K562 (cell line): ENCODE results near the gene ID1. TPM values are rescaled to one million over a fixed set of nuclear protein-coding genes. Genes with fewer than 3 reads are reported as not detected.

Experiments used
- ARID1B ChIP-seq: fragments of 450-650 bp; IDR thresholded peaks from 2 replicates; pipeline ENCODE4 v1.6.1; 2016; ENCODE audit warnings: antibody characterized with exemption, mild to moderate bottlenecking, inconsistent platforms
- CHD1 ChIP-seq: fragments of 200-600 bp; sonication (generic); IDR thresholded peaks from one replicate; pipeline ENCODE4 v1.6.1; 2012; ENCODE audit warnings: mild to moderate bottlenecking, moderate library complexity, low read length, inconsistent platforms
- CREB3L1 ChIP-seq: fragments of 450-650 bp; IDR thresholded peaks from 2 replicates; pipeline ENCODE4 v1.6.1; 2014; ENCODE audit warnings: low read depth, mild to moderate bottlenecking, moderate library complexity, borderline replicate concordance
- E2F6 ChIP-seq, 2 experiments: IDR thresholded peaks; 2 replicates each; pipeline ENCODE4 v1.6.1; 2011; ENCODE audit warnings: borderline replicate concordance in 1 of 2, control low read depth in 1 of 2, low read depth in 1 of 2, low read length in 1 of 2, mild to moderate bottlenecking in 1 of 2, mixed read lengths in 1 of 2, moderate library complexity in 1 of 2; ENCODE audit not compliant: insufficient read depth in 1 of 2, insufficient read length in 1 of 2, poor library complexity in 1 of 2, severe bottlenecking in 1 of 2; ENCODE audit errors: extremely low read depth in 1 of 2
- ELF2 ChIP-seq: fragments of 250-450 bp; sonication (Bioruptor Pico); IDR thresholded peaks from 2 replicates; pipeline ENCODE4 v1.5.0; 2021; ENCODE audit warnings: mild to moderate bottlenecking
- EP300 ChIP-seq: IDR thresholded peaks from 2 replicates; pipeline ENCODE4 v1.6.1; 2012; ENCODE audit warnings: low read length, improper control_type of control experiment
- KAT2B ChIP-seq: IDR thresholded peaks from one replicate; pipeline ENCODE4 v1.6.1; 2012; ENCODE audit warnings: low read depth, mild to moderate bottlenecking, control low read depth, inconsistent platforms, low read length, moderate library complexity
- KLF1 ChIP-seq: fragments of 450-650 bp; IDR thresholded peaks from 2 replicates; pipeline ENCODE4 v1.6.1; 2016; ENCODE audit warnings: missing genetic modification characterization, missing compliant biosample characterization
- NFXL1 ChIP-seq: fragments of 450-650 bp; formaldehyde crosslinking; IDR thresholded peaks from 2 replicates; pipeline ENCODE4 v1.4.0; 2021; ENCODE audit warnings: mild to moderate bottlenecking
- NR1H2 ChIP-seq: sonication (generic); formaldehyde crosslinking; IDR thresholded peaks from 2 replicates; pipeline ENCODE4 v1.4.0; 2020; ENCODE audit warnings: mild to moderate bottlenecking, missing genetic modification reagents
- NRF1 ChIP-seq, 2 experiments: fragments of 450-650 bp; IDR thresholded peaks in 1 of 2; conservative IDR thresholded peaks in 1 of 2; 2 replicates each; pipeline ENCODE4 v1.6.1; 2014; ENCODE audit warnings: mild to moderate bottlenecking in 2 of 2
- POLR3A ChIP-seq: IDR thresholded peaks from 2 replicates; pipeline ENCODE4 v1.6.1; 2011; ENCODE audit warnings: borderline replicate concordance, mild to moderate bottlenecking, moderate library complexity; ENCODE audit not compliant: insufficient read length, insufficient read depth; ENCODE audit errors: extremely low read depth
- SMAD4 ChIP-seq: fragments of 250-450 bp; sonication (Bioruptor Pico); conservative IDR thresholded peaks from 2 replicates; pipeline ENCODE4 v1.8.0; 2021; ENCODE audit warnings: inconsistent platforms, mild to moderate bottlenecking, moderate library complexity
- USF1 ChIP-seq: sonication (generic); formaldehyde crosslinking; IDR thresholded peaks from 2 replicates; pipeline ENCODE4 v1.9.0; 2022; ENCODE audit warnings: mild to moderate bottlenecking, missing genetic modification reagents
- YY1 ChIP-seq, 3 experiments: IDR thresholded peaks; 2 replicates each; pipeline ENCODE4 v1.6.1; 2011; ENCODE audit warnings: low read length in 2 of 3, mild to moderate bottlenecking in 2 of 3, moderate library complexity in 2 of 3, borderline replicate concordance in 1 of 3, control low read depth in 1 of 3, low read depth in 1 of 3; ENCODE audit not compliant: insufficient read depth in 3 of 3, insufficient replicate concordance in 2 of 3, control insufficient read depth in 1 of 3, insufficient read length in 1 of 3; ENCODE audit errors: extremely low read depth in 1 of 3
- ZBTB26 ChIP-seq: fragments of 450-650 bp; formaldehyde crosslinking; IDR thresholded peaks from 2 replicates; pipeline ENCODE4 v1.4.0; 2022; ENCODE audit warnings: missing genetic modification characterization
- polyA plus RNA-seq, 8 experiments: library from polyadenylated mRNA; depleted of rRNA in 4 of 8; stranded (reverse) in 5 of 8; unstranded in 3 of 8; fragments of >200 nt; fragmentation: Nextera tagmentation in 2 of 8; fragmentation: Illumina TruSeq in 1 of 8; extraction: Ambion mirVana in 2 of 8; extraction: Trizol in 1 of 8; gene quantifications; 2 replicates each; pipeline versions ENCODE4 v1.2.1 to v1.2.3, GENCODE V29; 2011 to 2014; ENCODE audit warnings: inconsistent platforms in 1 of 8, missing spikeins in 1 of 8
- total RNA-seq, 7 experiments: library from RNA; depleted of rRNA in 6 of 7; stranded (reverse); fragments of >200 nt in 6 of 7; fragmentation: Illumina TruSeq in 2 of 7; extraction: Trizol in 2 of 7; gene quantifications; 2 replicates each; pipeline versions ENCODE4 v1.2.1 to v1.2.3, GENCODE V29; 2011 to 2021; ENCODE audit warnings: low replicate concordance in 1 of 7

ID1 gene
- total and polyA plus RNA-seq, 9 of the 15 experiments (the other 6 are each of a cell fraction or from before 2014, with no cell fraction given): 1.4 to 358 (median 65.0) TPM

GRCh38 chr20:31608251-31608945, 3.3 kb downstream of the ID1 start (continued):
- peak in 1 of 3 experiments; percentile 6 for TF ChIP-seq YY1 (IDR thresholded peaks at IDR 0.05; ENCODE audit: borderline replicate concordance in 1 of 3, control insufficient read depth in 1 of 3, extremely low read depth in 1 of 3, insufficient read depth in 3 of 3, insufficient read length in 1 of 3, insufficient replicate concordance in 2 of 3, low read depth in 1 of 3, low read length in 2 of 3)
- TF ChIP-seq EP300: peak; percentile 49; the same call in 1 of the 2 replicates
- TF ChIP-seq KAT2B: no peak
- TF ChIP-seq ARID1B: peak; percentile 39; the same call in 1 of the 2 replicates
- peak; percentile 61; the same call in 1 of the 2 replicates for TF ChIP-seq ELF2 (CRISPR knock-in tag)
- no peak for TF ChIP-seq POLR3A
- peak; percentile 20; the same call in 1 of the 2 replicates for TF ChIP-seq USF1
- no peak for TF ChIP-seq CREB3L1
- TF ChIP-seq CHD1: peak; percentile 22
- no peak for TF ChIP-seq NFXL1
- TF ChIP-seq ZBTB26 (CRISPR knock-in tag): no peak
- no peak for TF ChIP-seq NR1H2
- no peak for TF ChIP-seq KLF1 (tag)
- peak; percentile 98 for TF ChIP-seq SMAD4 (CRISPR knock-in tag)
- TF ChIP-seq E2F6 (IDR thresholded peaks at IDR 0.05; ENCODE audit: borderline replicate concordance in 1 of 2, extremely low read depth in 1 of 2, insufficient read depth in 1 of 2, insufficient read length in 1 of 2, low read depth in 1 of 2, low read length in 1 of 2, poor library complexity in 1 of 2, severe bottlenecking in 1 of 2): peak; percentile 8 to 24
- 0 out of 4 replicates have a peak, but pooled peaks of 1 of the 2 experiments have one; percentile 29 for TF ChIP-seq NRF1 (conservative IDR thresholded peaks at IDR 0.05 in 1 of 2, IDR thresholded peaks at IDR 0.05 in 1 of 2)
